Caco-2 (cell line): ENCODE results near the gene TBXAS1. TPM values are rescaled to one million over a fixed set of nuclear protein-coding genes. Genes with fewer than 3 reads are reported as not detected.

Source experiments
- BruUV-seq: library from RNA; stranded (reverse); fragments of 400-500 nt; replicated peaks from 2 replicates; lab custom pipeline; 2021; lab: Mats Ljungman, UMichigan
- CTCF ChIA-PET: fragments of 300-600 bp; sonication (Branson Sonifier 250); formaldehyde crosslinking; loops from one replicate; lab custom pipeline; 2022; ENCODE audit warnings: antibody characterized with exemption; lab: Charles Lee
- POLR2A ChIA-PET: fragments of 300-600 bp; sonication (Branson Sonifier 250); formaldehyde crosslinking; loops from one replicate; lab custom pipeline; 2022; ENCODE audit warnings: antibody characterized with exemption; lab: Charles Lee
- DNase-seq, 2 experiments: peaks; one replicate each; pipeline versions ENCODE4 v3.0.0 to v3.0.0-alpha.2; 2020 to 2022
- H3K27me3 ChIP-seq: replicated peaks from 2 replicates; pipeline ENCODE4 v1.6.0; 2011; ENCODE audit warnings: low read length; ENCODE audit not compliant: control insufficient read depth, insufficient read depth
- H3K36me3 ChIP-seq: 2 replicates; pipeline ENCODE4 v1.5.1; 2011; ENCODE audit warnings: low read length; ENCODE audit not compliant: control insufficient read depth, insufficient read depth
- H3K4me1 ChIP-seq: fragments of 250-450 bp; sonication (Bioruptor Pico); 2 replicates; pipeline ENCODE4 v1.5.1; 2020; ENCODE audit warnings: mild to moderate bottlenecking
- H3K4me3 ChIP-seq: 2 replicates; pipeline ENCODE4 v1.5.1; 2011; ENCODE audit warnings: low read depth, mild to moderate bottlenecking, control low read depth, low read length
- H3K9me3 ChIP-seq: fragments of 250-450 bp; sonication (Bioruptor Pico); 2 replicates; pipeline ENCODE4 v1.5.1; 2020; ENCODE audit warnings: mild to moderate bottlenecking, moderate library complexity
- H3K27ac Mint-ChIP-seq: one replicate; pipeline ENCODE4 v1.8.0; 2022; ENCODE audit warnings: mixed read lengths; ENCODE audit not compliant: unreplicated experiment
- H3K27me3 Mint-ChIP-seq: one replicate; pipeline ENCODE4 v1.8.0; 2022; ENCODE audit warnings: mixed read lengths; ENCODE audit not compliant: insufficient read depth, unreplicated experiment
- H3K36me3 Mint-ChIP-seq: one replicate; pipeline ENCODE4 v1.8.0; 2022; ENCODE audit warnings: mild to moderate bottlenecking, mixed read lengths; ENCODE audit not compliant: insufficient read depth, unreplicated experiment
- H3K4me1 Mint-ChIP-seq: one replicate; pipeline ENCODE4 v1.8.0; 2022; ENCODE audit warnings: low read depth, mixed read lengths; ENCODE audit not compliant: unreplicated experiment
- H3K4me3 Mint-ChIP-seq: one replicate; pipeline ENCODE4 v1.8.0; 2022; ENCODE audit warnings: mild to moderate bottlenecking, moderate library complexity, mixed read lengths; ENCODE audit not compliant: unreplicated experiment
- H3K9me3 Mint-ChIP-seq: one replicate; pipeline ENCODE4 v1.8.0; 2022; ENCODE audit warnings: mixed read lengths; ENCODE audit not compliant: unreplicated experiment
- intact Hi-C: fragments of 100-400 bp; cut with micrococcal nuclease; formaldehyde crosslinking; loops from one replicate; pipeline ENCODE4 v1.10.0; 2022; ENCODE audit not compliant: unreplicated experiment
- total RNA-seq: library from RNA; stranded (reverse); gene quantifications from 2 replicates; pipeline ENCODE4 v1.2.3, GENCODE V29; 2022
- TF ChIP-seq, protein P1 (sequence below), 2 experiments: fragments of 200-600 bp in 1 of 2; IDR thresholded peaks; 1 replicate in 1 of 2; 2 replicates in 1 of 2; pipeline versions ENCODE4 v1.5.1 to v1.8.0; 2011 to 2022; ENCODE audit warnings: antibody characterized with exemption in 1 of 2, control low read depth in 1 of 2, inconsistent platforms in 1 of 2, low read depth in 1 of 2, low read length in 1 of 2, mild to moderate bottlenecking in 1 of 2, moderate library complexity in 1 of 2; ENCODE audit not compliant: insufficient read depth in 1 of 2, severe bottlenecking in 1 of 2, unreplicated experiment in 1 of 2

The TBXAS1 gene
- total RNA-seq, 1 experiment from 2014 or later, result 1.6 TPM

DNA sequence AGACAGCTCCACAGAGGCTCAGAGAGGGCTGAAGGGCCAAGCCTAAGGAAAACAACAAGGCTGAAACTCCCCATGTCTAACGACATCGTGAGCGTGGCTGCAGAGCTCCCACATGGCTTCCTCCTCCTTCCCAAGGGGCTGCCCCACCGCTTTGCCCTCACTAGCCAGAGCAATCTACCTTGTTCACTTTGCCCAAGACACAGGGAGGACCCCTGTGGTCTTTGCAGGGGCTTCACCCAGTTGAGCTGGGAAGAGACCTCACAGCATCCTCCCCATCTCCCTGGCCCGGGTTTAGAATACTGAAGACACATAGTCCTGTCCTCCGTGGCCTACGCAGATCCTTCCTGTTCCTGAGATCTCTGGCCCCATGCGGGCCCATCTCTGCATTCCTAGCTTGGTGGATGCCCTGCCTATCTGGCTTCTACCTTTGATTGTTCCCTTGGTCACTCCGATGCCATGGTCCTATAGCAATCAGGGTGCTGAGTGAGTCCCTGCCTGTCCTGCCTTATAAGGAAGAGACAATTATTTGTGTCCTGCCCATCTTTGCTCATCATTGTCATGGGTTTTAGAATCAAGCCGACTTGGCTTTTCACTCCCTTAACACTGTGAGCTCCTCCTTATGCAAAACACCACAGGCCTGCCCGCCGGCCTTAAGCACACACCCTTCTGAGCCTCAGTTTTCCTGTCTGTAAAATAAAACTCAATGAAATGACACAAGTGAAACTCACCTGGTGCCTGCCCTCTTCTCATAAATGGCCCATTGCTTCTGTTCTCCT lies 160.5 kb downstream of the TBXAS1 start:
- TF ChIP-seq, protein P1, sequence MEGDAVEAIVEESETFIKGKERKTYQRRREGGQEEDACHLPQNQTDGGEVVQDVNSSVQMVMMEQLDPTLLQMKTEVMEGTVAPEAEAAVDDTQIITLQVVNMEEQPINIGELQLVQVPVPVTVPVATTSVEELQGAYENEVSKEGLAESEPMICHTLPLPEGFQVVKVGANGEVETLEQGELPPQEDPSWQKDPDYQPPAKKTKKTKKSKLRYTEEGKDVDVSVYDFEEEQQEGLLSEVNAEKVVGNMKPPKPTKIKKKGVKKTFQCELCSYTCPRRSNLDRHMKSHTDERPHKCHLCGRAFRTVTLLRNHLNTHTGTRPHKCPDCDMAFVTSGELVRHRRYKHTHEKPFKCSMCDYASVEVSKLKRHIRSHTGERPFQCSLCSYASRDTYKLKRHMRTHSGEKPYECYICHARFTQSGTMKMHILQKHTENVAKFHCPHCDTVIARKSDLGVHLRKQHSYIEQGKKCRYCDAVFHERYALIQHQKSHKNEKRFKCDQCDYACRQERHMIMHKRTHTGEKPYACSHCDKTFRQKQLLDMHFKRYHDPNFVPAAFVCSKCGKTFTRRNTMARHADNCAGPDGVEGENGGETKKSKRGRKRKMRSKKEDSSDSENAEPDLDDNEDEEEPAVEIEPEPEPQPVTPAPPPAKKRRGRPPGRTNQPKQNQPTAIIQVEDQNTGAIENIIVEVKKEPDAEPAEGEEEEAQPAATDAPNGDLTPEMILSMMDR (IDR thresholded peaks at IDR 0.05; ENCODE audit: insufficient read depth in 1 of 2, low read depth in 1 of 2, low read length in 1 of 2, severe bottlenecking in 1 of 2, unreplicated experiment in 1 of 2), result no peak
- Mint-ChIP-seq H3K36me3 (no peaks in the 10 kb centered on the region), H3K4me1 (no peaks in the 10 kb centered on the region), H3K4me3 (no peak overlapping the region), H3K9me3 (no peaks in the 10 kb centered on the region), H3K27me3 (peaks cover 5% of the 10 kb centered on the region), H3K27ac (no peak overlapping the region)
- Histone ChIP-seq H3K4me3 (no peak overlapping the region), H3K4me1 (no peaks in the 10 kb centered on the region), H3K36me3 (no peaks in the 10 kb centered on the region), H3K27me3 (no peaks in the 10 kb centered on the region), H3K9me3 (no peaks in the 10 kb centered on the region)
- POLR2A ChIA-PET, result no interaction called here
- peak in 1 of 2 experiments; percentile 29 for DNase-seq
- no TSS peak for BruUV-seq
- intact Hi-C loops, result no loop called here
- CTCF ChIA-PET, result interaction anchor here (0.8 kb wide), 1 partner anchor 370 kb away, joined by 3 read pairs; no protein-coding TSS in a partner anchor

DNA sequence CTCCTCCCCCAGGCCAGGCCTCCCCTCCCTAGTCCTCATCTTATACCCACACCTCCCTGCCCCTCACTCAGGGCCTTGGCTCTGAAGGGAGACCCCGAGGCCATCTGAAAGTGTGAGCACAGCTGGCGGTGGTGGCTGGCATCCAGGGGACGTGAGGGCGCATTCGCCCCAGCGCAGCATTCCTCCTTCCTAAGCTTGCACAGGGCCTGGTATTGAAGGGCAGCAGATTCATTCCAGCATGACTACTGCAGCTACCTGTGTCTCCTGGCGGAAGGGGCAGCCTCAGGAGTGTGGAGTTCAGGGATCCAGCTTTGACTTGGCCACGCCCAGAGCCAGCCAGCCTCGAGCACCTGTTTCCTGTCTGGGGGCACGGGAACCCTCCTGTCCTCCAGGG lies 161.1 kb downstream of the TBXAS1 start:
- ChIA-PET CTCF (interaction anchor here (0.8 kb wide), 1 partner anchor 371 kb away, joined by 3 read pairs; no protein-coding TSS in a partner anchor), POLR2A (no interaction called here)
- Histone ChIP-seq H3K9me3 (no peaks in the 10 kb centered on the region), H3K36me3 (no peaks in the 10 kb centered on the region), H3K4me1 (no peaks in the 10 kb centered on the region), H3K27me3 (no peaks in the 10 kb centered on the region), H3K4me3 (no peak overlapping the region)
- Mint-ChIP-seq H3K36me3 (no peaks in the 10 kb centered on the region), H3K27ac (no peak overlapping the region), H3K4me1 (no peaks in the 10 kb centered on the region), H3K27me3 (peaks cover 2% of the 10 kb centered on the region), H3K9me3 (no peaks in the 10 kb centered on the region), H3K4me3 (no peak overlapping the region)
- DNase-seq, result no peak
- TF ChIP-seq, protein P1 (IDR thresholded peaks at IDR 0.05; ENCODE audit: insufficient read depth in 1 of 2, low read depth in 1 of 2, low read length in 1 of 2, severe bottlenecking in 1 of 2, unreplicated experiment in 1 of 2), result no peak
- no TSS peak for BruUV-seq
- intact Hi-C loops, result no loop called here

DNA sequence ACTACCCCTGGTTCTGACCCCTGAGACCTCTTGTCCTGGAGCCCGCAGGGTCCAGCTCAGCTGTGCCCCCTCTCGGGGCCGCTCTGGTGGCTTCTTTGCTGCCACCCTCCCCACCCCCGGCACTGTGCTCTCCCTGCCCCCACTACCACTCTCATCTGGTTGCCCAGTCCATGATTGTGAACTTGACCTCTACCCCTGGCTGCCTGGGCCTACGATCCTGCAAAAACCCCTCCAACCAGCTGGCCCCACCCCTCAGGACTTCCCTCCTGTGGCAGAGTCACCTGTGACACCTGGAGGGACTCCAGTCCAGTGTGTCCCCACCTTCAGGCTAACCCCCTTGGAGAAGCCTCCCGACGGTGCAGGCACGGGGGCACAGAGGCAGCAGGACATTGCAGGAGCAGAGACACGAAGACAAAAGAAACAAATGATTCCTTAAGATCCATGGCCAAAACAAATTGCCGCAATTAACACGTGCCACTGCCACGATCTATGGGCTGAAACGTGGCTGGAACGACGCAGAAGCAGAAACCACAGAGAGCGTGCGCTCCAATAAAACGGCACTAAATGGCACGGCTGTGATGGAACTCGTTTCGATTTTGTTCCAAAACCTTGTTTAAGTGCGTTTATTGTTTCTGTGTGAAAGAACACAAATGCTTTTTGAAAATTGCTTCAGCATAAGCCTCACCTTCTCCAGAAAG lies 161.7 kb downstream of the TBXAS1 start:
- DNase-seq, result peak in 1 of 2 experiments; percentile 14
- Mint-ChIP-seq H3K4me3 (no peak overlapping the region), H3K27ac (no peak overlapping the region), H3K9me3 (no peaks in the 10 kb centered on the region), H3K4me1 (no peaks in the 10 kb centered on the region), H3K36me3 (no peaks in the 10 kb centered on the region), H3K27me3 (peaks cover 1% of the 10 kb centered on the region)
- POLR2A ChIA-PET, result no interaction called here
- Histone ChIP-seq H3K36me3 (no peaks in the 10 kb centered on the region), H3K4me1 (no peaks in the 10 kb centered on the region), H3K9me3 (no peaks in the 10 kb centered on the region), H3K27me3 (no peaks in the 10 kb centered on the region), H3K4me3 (no peak overlapping the region)
- CTCF ChIA-PET, result no interaction called here
- intact Hi-C loops, result no loop called here
- TF ChIP-seq, protein P1 (IDR thresholded peaks at IDR 0.05; ENCODE audit: insufficient read depth in 1 of 2, low read depth in 1 of 2, low read length in 1 of 2, severe bottlenecking in 1 of 2, unreplicated experiment in 1 of 2), result no peak
- BruUV-seq, result no TSS peak
